ENCODE measurements around the gene PLK5. TPM values are rescaled to one million over a fixed set of nuclear protein-coding genes. Genes with fewer than 3 reads are reported as not detected.

The PLK5 gene
- total and polyA plus RNA-seq, 2 of the 4 experiments (the other 2 are of a cell fraction), result not detected

DNA sequence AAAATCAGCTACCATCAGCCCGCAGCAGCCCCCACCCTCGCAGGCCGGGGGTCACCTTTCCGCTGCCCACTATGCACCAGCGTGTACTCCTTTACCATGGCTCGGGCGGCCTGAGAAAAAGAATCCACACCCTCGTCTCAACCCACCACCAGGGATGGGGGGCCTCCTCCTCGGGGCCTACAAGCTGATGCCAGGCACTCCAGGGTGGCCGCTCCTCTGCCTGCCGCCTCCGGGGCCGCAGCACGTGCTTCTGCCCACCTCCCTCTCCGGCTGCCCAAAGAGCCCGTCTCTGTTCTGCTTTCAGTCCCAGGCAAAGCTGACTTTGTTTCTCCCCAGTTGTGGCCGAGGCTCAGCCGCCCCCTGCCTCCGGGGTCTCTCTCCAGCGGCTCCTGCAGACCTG is 55.3 kb downstream of the PLK5 start:
- Histone ChIP-seq H2BK5ac (ENCODE audit: low read depth, low read length, poor library complexity, severe bottlenecking) (no peak overlapping the region), H4K5ac (ENCODE audit: low read depth, low read length) (no peak overlapping the region), H2BK120ac (ENCODE audit: low read depth, low read length) (no peak overlapping the region), H3K18ac (ENCODE audit: low read depth, low read length) (no peak overlapping the region), H3K9ac (ENCODE audit: low read depth, low read length) (no peak overlapping the region), H3K23ac (ENCODE audit: low read depth, low read length) (no peak overlapping the region), H2BK15ac (ENCODE audit: low read depth, low read length) (no peak overlapping the region), H3K4ac (ENCODE audit: low read depth, low read length) (no peak overlapping the region), H2AK9ac (replicated peaks; ENCODE audit: low read depth, low read length, poor library complexity) (no peak overlapping the region), H3K27me3 (ENCODE audit: control insufficient read depth, insufficient read depth, low read length) (no peaks in the 10 kb centered on the region), H2BK20ac (ENCODE audit: low read depth, low read length) (no peak overlapping the region), H3K27ac (ENCODE audit: insufficient read depth, low read length) (no peak overlapping the region), H3K79me1 (ENCODE audit: low read depth in 1 of 2, low read length in 2 of 2) (peaks cover 5 to 19% of the 10 kb centered on the region in 2 experiments), H3K14ac (replicated peaks; ENCODE audit: low read depth, low read length) (no peak overlapping the region), H2AK5ac (ENCODE audit: low read depth, low read length) (no peak overlapping the region), H2AFZ (replicated peaks; ENCODE audit: low read length, poor library complexity) (no peak overlapping the region), H3K4me2 (ENCODE audit: low read depth, low read length) (no peak overlapping the region), H4K91ac (ENCODE audit: insufficient read depth, low read depth, low read length) (no peak overlapping the region), H3K36me3 (ENCODE audit: control insufficient read depth, insufficient read depth, low read length) (peaks cover 49% of the 10 kb centered on the region), H3K4me1 (ENCODE audit: control insufficient read depth, insufficient read depth, low read length) (no peaks in the 10 kb centered on the region), H3K9me1 (ENCODE audit: insufficient read depth, low read length) (no peaks in the 10 kb centered on the region), H3K4me3 (ENCODE audit: insufficient read depth, low read depth, low read length) (no peak overlapping the region), H3K56ac (ENCODE audit: extremely low read depth, insufficient read depth, low read length) (no peak overlapping the region), H4K8ac (ENCODE audit: low read depth in 2 of 2, low read length in 2 of 2) (no peak overlapping the region), H3K9me3 (ENCODE audit: control insufficient read depth, insufficient read depth, low read length) (no peaks in the 10 kb centered on the region), H4K20me1 (ENCODE audit: insufficient read depth, low read length) (peaks cover 4% of the 10 kb centered on the region)
- ATAC-seq (ENCODE audit: low read depth), result no peak
- ChIA-PET POLR2A (ENCODE audit: unreplicated experiment) (no interaction called here), CTCF (no interaction called here)
- WGBS, 2 experiments (ENCODE audit: extremely low coverage in 2 of 2, insufficient read length in 1 of 2), result 98% methylated on average over 15 of the region's 20 CpGs; no CpG with 5 or more reads in 1 of the 2 experiments
- no TSS peak for BruUV-seq (replicated peaks)
- DNase-seq, result no peak
- TF ChIP-seq RFX5 (IDR thresholded peaks at IDR 0.05; ENCODE audit: low read depth, low read length) (no peak), MAZ (IDR thresholded peaks at IDR 0.05; ENCODE audit: borderline replicate concordance, low read depth, low read length) (no peak), MXI1 (IDR thresholded peaks at IDR 0.05; ENCODE audit: borderline replicate concordance, low read depth, low read length) (no peak), RAD21 (IDR thresholded peaks at IDR 0.05; ENCODE audit: low read length) (no peak), POLR2A (IDR thresholded peaks at IDR 0.05; ENCODE audit: low read depth, low read length) (no peak), CHD1 (IDR thresholded peaks at IDR 0.05; ENCODE audit: low read depth, low read length) (no peak), SMC3 (IDR thresholded peaks at IDR 0.05; ENCODE audit: low read depth, low read length) (no peak), CEBPB (IDR thresholded peaks at IDR 0.05; ENCODE audit: low read depth, low read length) (no peak), BHLHE40 (IDR thresholded peaks at IDR 0.05; ENCODE audit: low read depth, low read length) (no peak), FOS (IDR thresholded peaks at IDR 0.05; ENCODE audit: low read depth, low read length) (no peak), ELK1 (IDR thresholded peaks at IDR 0.05; ENCODE audit: borderline replicate concordance, low read depth, low read length) (no peak), NFE2L2 (IDR thresholded peaks at IDR 0.05; ENCODE audit: low read depth, low read length) (no peak), MAFK (IDR thresholded peaks at IDR 0.05; ENCODE audit: low read depth, low read length) (no peak), RCOR1 (IDR thresholded peaks at IDR 0.05; ENCODE audit: insufficient replicate concordance, low read length) (no peak)
- TF ChIP-seq, protein P1, sequence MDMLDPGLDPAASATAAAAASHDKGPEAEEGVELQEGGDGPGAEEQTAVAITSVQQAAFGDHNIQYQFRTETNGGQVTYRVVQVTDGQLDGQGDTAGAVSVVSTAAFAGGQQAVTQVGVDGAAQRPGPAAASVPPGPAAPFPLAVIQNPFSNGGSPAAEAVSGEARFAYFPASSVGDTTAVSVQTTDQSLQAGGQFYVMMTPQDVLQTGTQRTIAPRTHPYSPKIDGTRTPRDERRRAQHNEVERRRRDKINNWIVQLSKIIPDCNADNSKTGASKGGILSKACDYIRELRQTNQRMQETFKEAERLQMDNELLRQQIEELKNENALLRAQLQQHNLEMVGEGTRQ (IDR thresholded peaks at IDR 0.05; ENCODE audit: low read depth, low read length), result no peak
- TF ChIP-seq, protein P2, sequence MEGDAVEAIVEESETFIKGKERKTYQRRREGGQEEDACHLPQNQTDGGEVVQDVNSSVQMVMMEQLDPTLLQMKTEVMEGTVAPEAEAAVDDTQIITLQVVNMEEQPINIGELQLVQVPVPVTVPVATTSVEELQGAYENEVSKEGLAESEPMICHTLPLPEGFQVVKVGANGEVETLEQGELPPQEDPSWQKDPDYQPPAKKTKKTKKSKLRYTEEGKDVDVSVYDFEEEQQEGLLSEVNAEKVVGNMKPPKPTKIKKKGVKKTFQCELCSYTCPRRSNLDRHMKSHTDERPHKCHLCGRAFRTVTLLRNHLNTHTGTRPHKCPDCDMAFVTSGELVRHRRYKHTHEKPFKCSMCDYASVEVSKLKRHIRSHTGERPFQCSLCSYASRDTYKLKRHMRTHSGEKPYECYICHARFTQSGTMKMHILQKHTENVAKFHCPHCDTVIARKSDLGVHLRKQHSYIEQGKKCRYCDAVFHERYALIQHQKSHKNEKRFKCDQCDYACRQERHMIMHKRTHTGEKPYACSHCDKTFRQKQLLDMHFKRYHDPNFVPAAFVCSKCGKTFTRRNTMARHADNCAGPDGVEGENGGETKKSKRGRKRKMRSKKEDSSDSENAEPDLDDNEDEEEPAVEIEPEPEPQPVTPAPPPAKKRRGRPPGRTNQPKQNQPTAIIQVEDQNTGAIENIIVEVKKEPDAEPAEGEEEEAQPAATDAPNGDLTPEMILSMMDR (conservative IDR thresholded peaks at IDR 0.05; ENCODE audit: low read depth, low read length), result no peak
- intact Hi-C loops (cut with micrococcal nuclease), result no loop called here
- dilution Hi-C loops (cut with HindIII; ENCODE audit: low sequenced_read_pairs, unreplicated experiment), result no loop called here
- in situ Hi-C loops (cut with MboI; ENCODE audit: low sequenced_read_pairs), result no loop called here

All from IMR-90 (cell line).